Adrenal gland (tissue), 12 donors: ENCODE measurements around the gene C1QTNF12. TPM values are rescaled to one million over a fixed set of nuclear protein-coding genes. Genes with fewer than 3 reads are reported as not detected.

Experiments
- DNase-seq, 7 donors: peaks; one replicate each; pipeline ENCODE4 v3.0.0-alpha.2; 2019 to 2020
- H3K27ac ChIP-seq, 5 donors: fragments of 200-600 bp; sonication (generic) in 4 of 5; 1 replicate in 3 of 5; 2 replicates in 2 of 5; pipeline versions ENCODE4 v1.5.1 to v1.8.0; 2016 to 2020; ENCODE audit warnings: mild to moderate bottlenecking in 1 of 5
- H3K27me3 ChIP-seq: fragments of 200-600 bp; 2 replicates; pipeline ENCODE4 v1.8.0; 2021
- H3K36me3 ChIP-seq, 2 donors: fragments of 200-600 bp; replicated peaks in 1 of 2; 1 replicate in 1 of 2; 2 replicates in 1 of 2; pipeline versions ENCODE4 v1.5.1 to v1.8.0; 2018 to 2022
- H3K4me1 ChIP-seq, 2 donors: fragments of 200-600 bp; replicated peaks in 1 of 2; 1 replicate in 1 of 2; 2 replicates in 1 of 2; pipeline versions ENCODE4 v1.5.1 to v1.8.0; 2018 to 2021
- H3K4me3 ChIP-seq, 4 donors: fragments of 200-600 bp; sonication (generic) in 3 of 4; one replicate each; pipeline ENCODE4 v1.5.1; 2016 to 2018
- H3K9me3 ChIP-seq, 3 donors: fragments of 200-600 bp; sonication (generic) in 1 of 3; replicated peaks in 1 of 3; 1 replicate in 2 of 3; 2 replicates in 1 of 3; pipeline versions ENCODE4 v1.5.1 to v1.8.0; 2016 to 2021
- POLR2A ChIP-seq, 2 donors: fragments of 450-650 bp; IDR thresholded peaks; one replicate each; pipeline ENCODE4 v1.6.1; 2017; ENCODE audit warnings: antibody characterized with exemption in 2 of 2, mild to moderate bottlenecking in 2 of 2, moderate library complexity in 1 of 2
- WGBS, 4 donors: extraction: QIAGEN DNeasy Blood & Tissue Kit in 2 of 4; methylation state at CpG; one replicate each; pipeline versions ENCODE4 v1.1.5 to v1.1.7; 2013 to 2017; 5-methylcytosine and 5-hydroxymethylcytosine counted together
- intact Hi-C, 2 donors: fragments of 100-400 bp; cut with DNase I; formaldehyde crosslinking; loops; one replicate each; pipeline versions ENCODE4 v1.14.1 to v1.15.0; 2022 to 2023
- polyA plus RNA-seq, 3 donors: library from polyadenylated mRNA; stranded (reverse); fragments of 200-250 nt in 2 of 3; fragments of 350-450 nt in 1 of 3; fragmentation: Illumina TruSeq in 1 of 3; extraction: RNeasy Lipid Tissue Mini Kit (QIAGEN cat#74804) in 1 of 3; gene quantifications; one replicate each; pipeline ENCODE4 v1.2.3, GENCODE V29; 2013 to 2014
- total RNA-seq, 9 donors: library from RNA; depleted of rRNA in 4 of 9; stranded (reverse); fragments of >200 nt in 4 of 9; fragments of 120-200 nt in 1 of 9; fragmentation: NEBNext Ultra II Directional in 1 of 9; extraction: Animal tissue kit (Norgen Biotek cat#: 25700) in 1 of 9; gene quantifications; one replicate each; pipeline versions ENCODE4 v1.1.0 to v1.2.4, GENCODE V29; 2013 to 2023
- TF ChIP-seq, protein P1 (sequence below), 6 experiments: fragments of 450-650 bp in 4 of 6; fragments of 200-600 bp in 2 of 6; sonication (generic) in 1 of 6; IDR thresholded peaks; 1 replicate in 5 of 6; 2 replicates in 1 of 6; pipeline versions ENCODE4 v1.5.1 to v1.8.0; 2016 to 2021; ENCODE audit warnings: antibody characterized with exemption in 6 of 6, mild to moderate bottlenecking in 2 of 6, moderate library complexity in 1 of 6
- donor health status: healthy with polysubstance abuse.
- donor health status: Bipolar disorder and iron deficiency.
- donor health status: DM: yes; HTN: yes; CAD: no.
- donor health status: DM: no; HTN: no; CAD: no.
- donor health status: DM: no; HTN: no; CAD: no.
- donor health status: DM: yes; HTN: yes; CAD: no.

The C1QTNF12 gene
- total and polyA plus RNA-seq, 12 donors, result 0.28 to 4.3 (median 1.3) TPM; not detected in 3

DNA sequence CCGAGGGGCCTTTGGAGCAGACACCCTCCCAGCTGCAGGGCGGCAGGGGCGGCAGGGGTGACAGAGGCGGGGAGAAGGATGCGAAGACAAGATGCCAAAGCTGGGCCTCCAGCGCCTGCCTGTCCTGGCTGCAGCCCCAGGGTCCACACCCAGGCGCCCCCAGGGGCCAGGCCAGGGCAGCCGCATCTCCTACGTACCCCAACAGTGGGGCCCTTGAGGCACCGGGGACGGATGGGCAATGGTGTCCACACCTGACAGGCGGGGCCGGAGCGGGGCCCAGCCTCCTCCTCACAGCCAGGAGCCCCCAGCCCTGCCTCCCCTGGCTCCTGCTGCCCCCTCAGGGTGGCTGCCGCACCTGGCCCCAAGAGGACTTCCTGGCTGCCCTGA lies 7.3 kb downstream of the C1QTNF12 start:
- H3K36me3 ChIP-seq, result no peaks in the 10 kb centered on the region
- 69 to 79% (median 77%) methylated on average over 5 to 15 of the region's 15 CpGs; no CpG with 5 or more reads in 1 of the 4 donors for WGBS, 4 donors
- no peaks in the 10 kb centered on the region for H3K4me1 ChIP-seq
- no peak for TF ChIP-seq POLR2A (IDR thresholded peaks at IDR 0.05)
- TF ChIP-seq, protein P1, sequence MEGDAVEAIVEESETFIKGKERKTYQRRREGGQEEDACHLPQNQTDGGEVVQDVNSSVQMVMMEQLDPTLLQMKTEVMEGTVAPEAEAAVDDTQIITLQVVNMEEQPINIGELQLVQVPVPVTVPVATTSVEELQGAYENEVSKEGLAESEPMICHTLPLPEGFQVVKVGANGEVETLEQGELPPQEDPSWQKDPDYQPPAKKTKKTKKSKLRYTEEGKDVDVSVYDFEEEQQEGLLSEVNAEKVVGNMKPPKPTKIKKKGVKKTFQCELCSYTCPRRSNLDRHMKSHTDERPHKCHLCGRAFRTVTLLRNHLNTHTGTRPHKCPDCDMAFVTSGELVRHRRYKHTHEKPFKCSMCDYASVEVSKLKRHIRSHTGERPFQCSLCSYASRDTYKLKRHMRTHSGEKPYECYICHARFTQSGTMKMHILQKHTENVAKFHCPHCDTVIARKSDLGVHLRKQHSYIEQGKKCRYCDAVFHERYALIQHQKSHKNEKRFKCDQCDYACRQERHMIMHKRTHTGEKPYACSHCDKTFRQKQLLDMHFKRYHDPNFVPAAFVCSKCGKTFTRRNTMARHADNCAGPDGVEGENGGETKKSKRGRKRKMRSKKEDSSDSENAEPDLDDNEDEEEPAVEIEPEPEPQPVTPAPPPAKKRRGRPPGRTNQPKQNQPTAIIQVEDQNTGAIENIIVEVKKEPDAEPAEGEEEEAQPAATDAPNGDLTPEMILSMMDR (IDR thresholded peaks at IDR 0.05), result no peak
- no peak overlapping the region for H3K4me3 ChIP-seq
- no peak for DNase-seq
- no peak overlapping the region for H3K27ac ChIP-seq
- H3K9me3 ChIP-seq, result no peaks in the 10 kb centered on the region
- intact Hi-C loops, result no loop called here
- H3K27me3 ChIP-seq, result peaks cover 7% of the 10 kb centered on the region

- H3K27me3 ChIP-seq, result peaks cover 7% of the 10 kb centered on the region
These were observed 7.8 kb downstream of the C1QTNF12 start for GRCh38 chr1:1238702-1239178.

DNA sequence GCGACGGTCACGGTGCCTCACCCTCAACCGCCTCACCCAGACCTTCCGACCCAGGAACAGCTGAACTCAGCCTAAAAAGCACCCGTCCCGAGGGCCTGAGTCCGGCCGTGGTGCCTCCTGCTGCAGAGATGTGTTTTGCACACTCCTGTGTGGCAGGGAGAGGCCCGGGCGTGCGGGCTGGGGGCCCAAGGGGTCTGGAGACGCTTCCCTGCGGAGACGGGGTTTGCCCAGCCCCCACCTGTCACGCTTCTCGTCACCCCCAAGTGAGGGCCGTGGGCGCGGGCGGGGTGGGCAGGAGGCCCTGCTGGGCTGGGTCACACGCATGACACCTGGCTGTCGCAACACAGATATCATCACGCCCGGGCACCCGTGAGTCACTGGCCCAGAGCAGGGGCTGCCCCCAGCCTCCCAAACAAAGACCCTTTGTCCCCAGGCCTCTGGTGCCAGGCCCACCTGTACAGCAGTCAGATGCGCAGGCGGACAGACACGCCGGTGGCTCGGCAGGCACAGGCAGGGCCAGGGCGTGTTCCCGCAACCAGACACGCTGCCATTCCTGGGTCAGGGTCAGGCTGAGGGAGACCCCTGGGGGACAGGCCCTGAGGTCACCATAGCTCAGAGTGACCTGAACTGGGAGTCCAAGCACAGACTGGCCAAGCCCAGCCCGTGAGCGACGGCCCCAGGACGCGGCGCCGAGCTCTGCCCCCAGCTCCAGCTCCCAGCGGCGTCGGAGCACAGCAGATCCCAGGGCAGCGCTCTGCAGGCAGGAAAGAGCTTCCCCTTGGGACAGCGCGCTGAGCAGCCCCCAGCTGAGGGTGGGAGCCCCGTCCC lies 8.4 kb downstream of the C1QTNF12 start:
- Histone ChIP-seq H3K4me3 (no peak overlapping the region), H3K27me3 (peaks cover 7% of the 10 kb centered on the region)
- intact Hi-C loops, result no loop called here

More at GRCh38 chr1:1238702-1239178, 7.8 kb downstream of the C1QTNF12 start:
- no peak overlapping the region for H3K27ac ChIP-seq
- H3K4me3 ChIP-seq, result no peak overlapping the region
- TF ChIP-seq POLR2A (IDR thresholded peaks at IDR 0.05), result no peak
- TF ChIP-seq, protein P1 (IDR thresholded peaks at IDR 0.05), result no peak
- H3K36me3 ChIP-seq, result no peaks in the 10 kb centered on the region
- H3K9me3 ChIP-seq, result no peaks in the 10 kb centered on the region
- 71 to 91% (median 79%) methylated on average over 6 to 19 of the region's 19 CpGs for WGBS, 4 donors
- H3K4me1 ChIP-seq, result no peaks in the 10 kb centered on the region
- DNase-seq, result no peak
- intact Hi-C loops, result no loop called here

More for the DNA sequence above, 8.4 kb downstream of the C1QTNF12 start:
- no peak for DNase-seq
- Histone ChIP-seq H3K36me3 (no peaks in the 10 kb centered on the region), H3K27ac (no peak overlapping the region), H3K4me1 (peaks cover 0 to 4% of the 10 kb centered on the region in 2 donors), H3K9me3 (no peaks in the 10 kb centered on the region)
- TF ChIP-seq, protein P1 (IDR thresholded peaks at IDR 0.05), result no peak
- TF ChIP-seq POLR2A (IDR thresholded peaks at IDR 0.05), result no peak
- 40 to 57% (median 48%) methylated on average over 16 to 48 of the region's 48 CpGs for WGBS, 4 donors
